DMS 273 (cell line): ENCODE measurements around the gene F5.

ENCODE experiments used
- DNase-seq: peaks from one replicate; lab custom pipeline; 2025; ENCODE audit not compliant: unreplicated experiment; lab: John Stamatoyannopoulos, UW

Gene F5

DNA sequence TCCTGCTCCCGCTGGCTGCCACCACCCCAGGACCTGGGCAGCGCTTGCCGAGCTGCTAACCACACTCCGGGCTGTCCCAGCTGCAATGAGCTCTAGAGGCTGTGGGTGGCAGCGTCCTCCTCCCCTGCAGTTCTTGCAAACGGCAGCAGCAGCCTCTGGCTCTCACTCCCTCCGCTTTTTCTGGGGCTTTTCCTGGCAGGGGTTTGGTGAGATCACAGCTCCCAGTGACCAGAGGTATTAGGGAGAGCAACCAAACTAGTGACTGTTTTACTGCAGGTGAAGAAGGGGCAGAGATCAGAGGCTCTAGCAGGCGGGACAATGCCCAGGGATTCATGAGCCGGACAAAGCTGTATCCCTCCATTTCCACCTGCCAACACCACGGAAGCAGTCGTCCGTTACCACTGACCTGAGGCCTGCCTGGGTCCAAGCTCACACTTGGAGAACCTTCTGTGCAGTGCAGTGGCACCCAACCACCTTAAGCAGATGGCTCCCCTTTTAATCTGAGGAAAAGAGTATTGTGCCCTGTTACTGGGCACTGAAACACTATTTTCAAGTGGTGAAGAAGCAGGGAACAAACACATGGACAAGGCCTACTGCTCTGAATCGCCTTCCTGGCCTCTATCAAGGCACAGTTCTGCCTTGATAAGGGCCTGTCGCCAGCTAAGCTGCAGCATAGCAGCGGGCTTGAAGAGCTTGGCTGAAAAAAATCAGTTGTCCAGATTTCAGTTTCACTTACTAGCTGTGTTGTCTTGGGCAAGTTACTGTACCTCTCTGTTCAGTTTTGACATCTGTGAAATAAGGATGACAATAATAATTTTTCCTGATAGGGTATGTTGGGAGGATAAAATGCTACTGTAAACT lies at the start of gene F5:
Gene F5 (minus strand): TSS at position 87 of the 861 bp plus-strand sequence. CDS start 95 bp downstream, outside the sequence.
- DNase-seq = peak; percentile 79

DNA sequence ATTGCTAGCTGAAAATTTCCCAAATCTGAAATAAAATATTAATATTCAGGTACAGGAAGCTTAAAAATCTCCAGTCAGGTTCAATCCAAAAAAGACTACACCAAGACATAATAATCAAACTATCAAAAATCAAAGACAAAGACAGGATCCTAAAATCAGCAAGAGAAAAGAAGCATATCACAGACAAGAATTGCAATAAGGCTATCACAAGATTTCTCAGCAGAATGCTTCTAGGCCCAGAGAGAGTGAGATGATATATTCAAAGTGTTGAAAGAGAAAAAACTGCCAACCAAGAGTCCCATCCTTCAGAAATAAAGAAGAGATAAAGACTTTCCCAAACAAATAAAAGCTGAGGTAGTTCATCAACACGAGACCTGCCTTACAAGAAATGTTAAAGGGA lies 48.6 kb upstream of the F5 start:
- no peak for DNase-seq

DNA sequence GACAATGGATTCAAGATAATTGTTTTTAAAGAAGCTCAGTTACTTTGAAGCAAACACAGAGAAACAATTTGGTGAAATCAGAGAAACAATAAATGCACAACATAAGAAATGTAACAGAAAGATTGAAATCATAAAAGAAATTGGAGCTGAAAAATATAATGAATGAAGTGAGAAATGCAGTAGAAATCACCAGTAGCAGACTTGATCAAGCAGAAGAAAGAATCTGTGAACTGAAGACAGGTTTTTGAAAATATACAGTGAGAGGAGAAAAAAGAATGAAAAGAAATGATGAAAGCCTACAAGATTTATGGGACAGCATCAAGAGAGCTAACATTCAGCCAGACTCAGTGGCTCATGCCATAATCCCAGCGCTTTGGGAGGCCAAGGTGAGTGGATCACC lies 47.9 kb upstream of the F5 start:
- no peak for DNase-seq

DNA sequence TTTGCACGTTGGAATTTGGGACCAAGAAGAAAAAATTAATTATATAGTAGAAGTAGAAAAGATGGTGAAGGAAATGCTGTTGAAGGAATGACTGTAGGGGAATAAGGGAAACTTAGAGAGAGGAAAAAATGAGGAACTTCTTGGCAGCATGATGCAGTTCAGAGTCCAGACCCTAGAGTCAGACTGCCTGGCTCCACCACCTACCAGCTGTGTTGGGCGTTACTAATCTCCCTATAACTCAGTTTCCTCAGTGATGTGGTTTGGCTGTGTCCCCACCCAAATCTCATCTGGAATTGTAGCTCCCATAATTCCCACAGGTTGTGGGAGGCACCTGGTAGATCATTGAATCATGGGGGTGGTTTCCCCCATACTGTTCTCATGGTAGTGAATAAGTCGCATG lies 45.0 kb upstream of the F5 start:
- DNase-seq = no peak

DNA sequence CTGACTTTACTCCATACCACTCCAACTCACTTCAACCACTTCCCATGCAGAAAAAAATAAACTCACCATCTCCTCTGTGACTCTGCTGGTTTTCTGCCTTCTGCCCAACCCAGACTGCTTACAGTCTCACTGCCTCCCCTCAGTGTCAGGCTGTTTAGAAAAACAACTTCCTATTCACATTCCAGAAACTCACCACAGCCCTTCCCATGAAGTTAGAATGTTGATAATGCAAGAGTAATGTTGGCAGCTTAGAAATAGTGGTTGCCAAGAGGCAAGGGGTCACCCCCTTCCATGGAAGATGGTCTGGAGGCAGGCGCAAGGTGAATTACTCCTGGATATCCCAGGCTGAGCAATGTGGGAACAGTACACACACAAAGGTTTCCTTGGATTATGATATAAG lies 43.7 kb upstream of the F5 start, which contains the start of gene SELP:
Gene SELP (minus strand): TSS at position 119 of the 400 bp plus-strand sequence. CDS start 50 bp downstream, at position 69.
- DNase-seq = no peak

DNA sequence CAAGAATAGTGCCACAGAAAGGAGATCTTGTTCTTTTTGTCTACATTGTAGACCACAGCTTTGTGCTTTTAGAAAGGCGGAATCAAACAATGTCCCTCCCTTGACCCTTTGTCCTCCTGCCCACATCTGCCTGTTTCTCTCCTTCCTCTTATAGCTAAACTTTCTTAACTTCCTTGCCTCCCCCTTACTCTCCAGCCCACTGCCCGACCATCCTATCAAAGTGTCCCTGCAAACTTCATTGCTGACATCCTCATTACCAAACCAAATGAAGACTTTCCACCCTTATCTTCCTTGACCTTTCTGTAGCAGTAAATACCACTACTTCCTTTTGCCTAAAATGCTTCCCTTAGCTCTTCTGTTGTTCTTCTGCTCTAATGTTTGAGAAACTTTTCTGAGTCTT lies 38.6 kb upstream of the F5 start:
- no peak for DNase-seq

DNA sequence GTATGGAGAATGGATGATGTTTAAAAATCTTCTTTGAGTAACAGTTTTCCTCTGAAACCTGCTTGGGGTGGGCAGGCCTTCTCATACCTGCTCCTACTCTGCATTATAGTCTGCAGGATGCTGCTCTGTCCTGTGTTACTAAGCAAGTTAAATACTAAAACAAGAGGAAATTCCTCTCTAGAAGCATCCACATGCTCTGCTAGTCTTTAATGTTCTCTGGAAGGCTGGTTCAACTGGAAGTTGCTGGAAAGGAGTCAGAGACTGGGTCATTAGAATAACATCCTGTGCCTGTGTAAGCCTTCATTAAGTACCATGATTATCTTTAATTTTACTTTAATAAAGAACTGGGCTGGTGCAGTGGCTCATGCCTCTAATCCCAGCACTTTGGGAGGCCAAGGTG lies 37.8 kb upstream of the F5 start:
- no peak for DNase-seq

DNA sequence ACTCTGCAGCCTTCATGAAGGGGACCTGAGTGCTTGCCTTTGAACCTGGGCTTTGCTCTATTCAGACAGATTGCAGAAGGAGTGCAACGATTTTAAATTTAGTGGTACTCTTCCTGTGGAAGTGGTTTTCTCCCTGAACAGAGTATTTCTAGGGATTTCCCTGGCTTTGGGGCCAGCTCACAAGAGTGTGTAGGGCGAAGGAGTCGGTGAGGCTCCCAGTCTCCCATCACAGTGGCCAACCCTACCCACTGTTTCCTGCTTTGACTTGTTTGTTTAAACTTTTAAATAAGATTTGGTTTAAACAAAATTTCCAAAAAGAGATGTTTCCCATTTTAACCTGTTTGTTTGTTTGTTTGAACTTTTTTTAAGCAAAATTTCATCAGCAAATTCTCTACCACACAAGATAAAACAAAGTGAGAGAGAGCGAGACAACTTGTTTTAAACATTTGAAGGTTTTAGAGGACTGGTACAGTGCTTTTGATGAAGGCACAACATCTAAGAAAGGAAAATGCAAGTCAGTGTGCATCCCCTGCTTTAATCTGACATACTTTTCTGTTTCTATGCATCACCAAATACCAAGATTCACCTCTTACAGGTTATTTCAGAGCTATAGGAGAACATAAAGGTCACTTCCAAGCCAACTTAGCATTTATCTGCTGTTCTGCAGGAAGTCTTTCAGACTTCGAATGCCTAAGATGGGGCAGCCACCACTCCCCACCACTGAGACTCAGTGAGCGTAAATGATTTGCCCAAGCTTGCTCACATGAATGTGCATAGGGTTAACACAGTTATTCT lies 37.0 kb upstream of the F5 start:
- no peak for DNase-seq

DNA sequence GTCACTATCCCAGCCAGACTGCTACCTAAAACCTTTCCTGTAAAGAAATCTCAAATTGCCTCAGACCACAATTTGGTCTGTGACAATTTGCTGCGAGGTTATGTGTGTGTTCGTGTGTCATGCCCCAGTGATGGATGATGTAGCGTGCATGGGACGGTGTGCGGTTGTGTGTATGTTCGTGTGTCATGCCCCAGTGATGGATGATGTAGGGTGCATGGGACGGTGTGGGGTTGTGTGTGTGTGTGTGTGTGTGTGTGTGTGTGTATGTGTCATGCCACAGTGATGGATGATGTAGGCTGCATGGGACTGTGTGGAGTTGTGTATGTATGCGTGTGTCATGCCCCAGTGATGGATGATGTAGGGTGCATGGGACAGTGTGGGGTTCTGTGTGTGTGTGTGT lies 34.3 kb upstream of the F5 start:
- DNase-seq = no peak

DNA sequence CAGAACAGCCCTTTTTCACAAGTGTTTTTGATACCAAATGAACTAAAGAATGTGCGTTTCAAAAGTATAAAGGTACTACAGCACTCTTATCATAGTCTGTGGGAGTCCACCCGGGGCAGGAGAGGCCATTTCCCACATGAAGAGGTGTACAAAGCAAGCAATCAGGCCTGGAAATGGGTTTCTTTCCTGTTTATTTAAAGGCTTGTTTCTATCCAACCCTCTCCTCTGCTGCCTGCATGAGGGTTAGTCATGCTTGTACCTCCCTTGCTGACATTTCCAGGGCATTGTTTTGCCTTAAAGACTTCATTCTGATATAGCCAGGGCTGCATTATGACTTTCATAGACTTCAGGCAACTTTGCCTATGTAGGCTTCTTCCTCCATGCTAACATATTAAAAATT lies 32.1 kb upstream of the F5 start:
- no peak for DNase-seq

DNA sequence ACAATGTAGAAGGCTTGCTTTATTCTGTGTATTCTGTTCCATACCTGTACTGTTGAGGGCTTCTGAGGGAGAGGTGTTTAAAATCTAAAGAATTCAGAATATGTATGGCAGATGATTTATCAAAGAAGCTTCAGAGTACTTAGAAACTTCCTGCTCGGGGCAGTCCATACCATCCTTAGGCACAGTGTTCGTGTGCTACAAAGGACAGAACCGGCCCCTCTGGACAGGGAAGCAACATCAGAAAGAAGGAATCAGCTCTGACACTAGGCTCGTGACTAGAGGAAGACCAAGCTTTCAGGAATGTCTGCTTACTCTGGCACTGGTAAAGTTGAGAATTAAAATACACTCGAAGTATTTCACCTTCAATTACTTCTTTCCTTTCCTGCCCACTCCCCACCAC lies 29.5 kb upstream of the F5 start:
- DNase-seq = no peak

DNA sequence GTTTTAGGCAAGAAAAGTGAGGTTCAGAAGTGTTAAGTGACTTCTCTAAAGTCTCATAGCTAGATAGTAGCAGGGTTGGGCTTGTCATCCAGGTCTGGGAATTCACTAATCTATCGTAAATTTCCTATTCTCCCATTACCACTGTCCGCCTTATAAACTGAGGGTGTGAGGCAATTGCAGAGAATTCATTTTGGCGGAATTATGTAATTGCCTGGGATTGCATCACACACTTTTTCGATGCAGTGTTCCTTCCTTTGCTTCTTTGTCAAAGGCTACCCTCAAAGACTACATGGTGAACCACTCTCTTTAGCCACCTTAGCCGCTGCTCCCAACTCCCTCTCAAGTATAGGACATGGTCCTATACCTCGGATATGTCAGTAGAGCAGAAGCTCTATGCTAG lies 24.6 kb upstream of the F5 start:
- DNase-seq = no peak

DNA sequence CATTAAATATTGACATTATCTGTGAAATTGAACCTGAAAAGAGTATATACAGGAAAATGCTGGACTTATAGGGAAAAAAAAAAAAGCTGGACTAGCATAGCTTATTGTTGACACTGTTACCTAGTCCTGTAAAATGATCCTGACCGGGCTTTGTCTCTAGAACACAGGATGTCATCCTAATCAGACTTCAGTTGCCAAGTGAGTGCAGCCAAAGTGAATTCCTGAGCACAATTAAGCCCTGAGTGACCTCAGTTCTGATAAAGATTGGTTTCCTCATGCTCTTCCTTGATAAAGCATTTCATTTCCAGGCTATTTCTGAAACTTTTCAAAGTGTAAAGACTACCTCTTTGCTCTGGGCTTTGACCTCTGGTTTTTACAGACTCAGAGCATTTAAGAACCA lies 23.8 kb upstream of the F5 start:
- no peak for DNase-seq

DNA sequence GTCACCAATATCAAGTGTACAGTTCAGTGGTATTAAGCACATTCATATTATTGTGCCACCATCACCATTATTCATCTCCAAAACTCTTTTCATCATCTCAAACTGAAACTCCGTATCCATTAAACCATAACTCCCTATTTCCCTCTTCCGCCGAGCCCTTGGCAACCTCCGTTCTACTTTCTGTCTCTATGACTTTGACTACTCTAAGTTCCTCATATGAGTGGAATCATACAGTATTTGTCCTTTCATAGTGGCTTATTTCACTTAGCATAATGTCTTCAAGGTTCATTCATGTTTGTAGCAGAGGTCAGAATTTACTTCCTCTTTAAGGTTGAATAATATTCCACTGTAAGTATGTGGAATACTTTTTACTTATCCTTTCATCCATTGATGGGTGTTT lies 21.9 kb upstream of the F5 start:
- no peak for DNase-seq

DNA sequence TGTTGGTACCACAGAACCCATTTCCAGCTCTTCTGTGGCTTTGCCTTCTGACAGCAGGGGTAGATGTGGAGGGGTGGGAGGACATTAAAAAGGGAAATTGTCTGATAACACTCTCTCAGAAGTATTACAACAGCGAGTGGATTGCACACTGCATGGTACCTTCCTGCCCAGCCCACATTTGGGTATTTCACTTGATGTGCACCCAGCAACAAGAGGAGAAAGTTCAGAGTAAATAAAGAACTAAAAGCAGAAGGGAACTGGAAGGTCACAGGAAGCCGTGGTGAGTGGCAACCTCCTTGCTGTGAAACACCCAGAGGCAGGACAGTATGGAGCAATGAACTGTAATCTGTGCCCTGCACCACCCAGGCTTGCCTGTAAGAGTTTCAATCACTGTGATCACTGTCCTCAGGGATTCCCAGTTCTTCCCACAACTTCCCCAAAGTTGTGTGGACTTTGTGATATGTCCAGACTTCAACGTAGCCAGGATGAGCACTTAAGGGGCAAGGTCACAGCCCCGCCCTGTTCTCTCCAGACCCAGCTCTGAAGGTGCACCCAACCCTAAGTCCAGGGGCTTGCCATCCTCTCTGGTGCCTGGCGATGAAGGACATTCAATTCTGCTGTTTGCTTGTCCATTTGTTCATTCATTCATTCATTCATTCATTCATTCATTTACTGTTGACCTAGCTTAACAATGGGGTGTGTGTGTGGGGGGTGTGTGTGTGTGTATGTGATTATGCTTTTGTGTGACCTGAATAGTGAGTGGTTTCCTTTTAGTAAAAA lies 18.7 kb upstream of the F5 start:
- no peak for DNase-seq

DNA sequence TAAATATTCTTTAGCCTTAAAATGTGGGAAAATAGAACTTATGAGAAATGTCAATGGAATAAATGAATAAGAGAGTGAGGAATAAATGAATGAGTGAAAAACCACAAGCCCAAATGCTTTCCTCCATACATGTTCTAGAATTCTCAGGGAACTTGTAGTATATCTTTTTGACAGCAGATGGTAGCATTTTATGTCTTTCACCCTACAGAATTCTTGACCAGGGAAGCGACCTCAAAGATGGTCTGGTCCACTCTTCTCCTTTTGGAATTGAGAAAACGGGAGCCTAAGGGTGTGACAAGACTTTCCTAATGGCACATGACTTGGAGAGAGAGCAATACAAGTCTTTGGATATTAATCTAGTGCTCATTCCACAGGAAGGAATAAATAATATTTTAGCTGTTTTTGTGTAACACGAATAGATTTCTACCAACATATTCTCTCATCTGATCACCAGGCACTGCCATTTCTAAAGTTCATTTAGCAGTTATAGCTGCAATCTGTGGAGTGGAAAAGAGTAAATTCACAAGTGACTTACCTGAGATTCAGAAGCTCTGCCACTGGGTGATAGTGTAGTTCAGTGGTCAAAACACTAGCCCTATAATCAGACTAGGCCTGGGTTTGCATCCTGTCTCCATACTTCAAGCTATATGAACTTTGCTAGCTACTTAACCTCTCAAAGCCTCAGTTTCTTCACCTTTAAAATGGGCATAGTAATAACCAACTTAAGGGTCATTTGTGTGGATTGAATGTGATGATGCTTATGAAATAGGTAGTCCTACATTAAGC lies 15.0 kb upstream of the F5 start:
- peak; percentile 21 for DNase-seq

DNA sequence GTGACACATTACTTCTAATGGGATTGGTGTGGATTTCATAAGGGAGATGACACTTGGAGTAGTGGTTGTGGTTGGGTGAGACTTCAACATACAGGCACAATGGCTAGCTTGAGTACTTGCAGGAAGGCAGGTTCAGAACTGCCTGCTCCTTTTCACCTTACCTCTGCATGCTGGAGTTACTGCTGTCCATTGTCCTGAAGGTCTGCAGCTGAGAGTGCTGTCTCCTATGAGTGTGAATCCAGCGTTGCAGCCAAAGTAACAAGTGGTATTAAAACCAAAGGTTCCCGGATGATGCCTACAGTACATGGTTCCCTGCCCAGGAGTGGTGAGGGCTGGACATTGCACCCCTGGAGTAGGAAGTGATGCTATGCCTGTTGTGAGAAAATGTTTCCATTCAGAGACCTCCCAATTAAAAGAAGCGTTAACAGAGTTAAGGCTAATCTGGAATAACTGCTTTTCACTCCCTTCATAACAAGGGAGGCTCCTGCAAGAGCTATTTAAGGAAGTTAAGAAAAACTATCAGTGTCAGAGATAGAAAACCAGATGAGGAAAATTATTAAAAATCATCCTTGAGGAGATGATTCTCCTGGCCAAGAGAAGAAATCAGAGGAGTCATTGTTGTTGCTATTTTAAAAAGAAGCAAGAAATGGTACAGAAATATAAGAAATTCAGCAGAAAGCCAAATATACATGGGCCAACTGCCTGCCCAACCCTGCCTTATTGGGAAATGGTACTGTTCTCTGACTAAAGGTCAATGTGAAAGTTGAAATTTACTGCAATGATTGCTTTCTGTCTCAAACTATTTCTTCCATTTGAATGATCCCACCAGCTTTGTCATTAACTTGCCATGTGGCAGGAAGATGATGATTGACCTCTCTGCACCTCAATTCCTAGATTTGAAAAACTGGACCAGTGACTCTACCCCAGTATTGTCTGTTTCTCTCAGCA lies 9.8 kb upstream of the F5 start:
- DNase-seq = no peak

DNA sequence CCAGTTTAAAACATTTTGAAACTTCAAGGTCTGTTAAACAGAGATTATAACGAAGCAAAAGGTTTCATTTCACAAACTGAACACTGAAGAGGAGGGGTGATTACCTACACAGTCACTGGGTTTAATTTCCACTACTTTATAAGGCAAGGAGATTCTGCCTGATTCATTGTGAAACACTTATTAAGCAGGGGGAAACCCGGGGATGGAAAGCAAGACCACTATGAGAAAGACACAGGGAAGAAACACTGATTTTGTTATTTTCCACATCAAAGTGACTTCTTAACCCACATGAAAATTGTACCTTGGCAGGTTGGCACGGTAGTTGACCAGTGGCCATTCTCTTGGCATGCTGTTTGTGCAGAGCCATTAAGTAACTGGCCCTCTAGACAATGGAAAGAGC lies 8.1 kb upstream of the F5 start:
- no peak for DNase-seq

DNA sequence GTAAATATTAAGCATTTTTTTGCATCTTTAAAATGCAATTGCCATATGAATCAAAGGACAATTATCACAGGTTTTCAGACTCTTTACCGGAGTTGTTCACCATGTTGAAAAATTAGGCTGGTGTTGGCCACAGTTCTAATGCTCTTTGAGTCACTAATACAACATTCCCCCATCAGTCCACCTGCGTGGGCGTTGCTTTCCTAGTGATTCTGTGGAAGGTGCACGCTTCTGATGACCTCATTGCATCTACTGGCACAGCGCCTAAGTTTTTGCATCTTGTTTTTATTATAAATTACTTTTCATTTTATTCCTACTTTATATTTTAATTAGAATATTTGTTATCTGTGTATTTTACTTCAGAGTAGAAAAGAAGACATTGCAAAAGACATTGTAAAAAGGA lies 4.7 kb upstream of the F5 start:
- no peak for DNase-seq
